ENCODE measurements around the gene VOPP1. TPM values are rescaled to one million over a fixed set of nuclear protein-coding genes. Genes with fewer than 3 reads are reported as not detected.

Gene VOPP1
- total and polyA plus RNA-seq, 9 donors = 28.0 to 52.1 (median 48.6) TPM

- no peaks in the 10 kb centered on the region for H3K9me3 ChIP-seq
- no peak overlapping the region for H3K27ac ChIP-seq
- intact Hi-C loops (cut with DNase I) = no loop called here
- 80 to 85% (median 85%) methylated on average over 6 of the region's 6 CpGs for WGBS, 3 donors
- no peaks in the 10 kb centered on the region for H3K36me3 ChIP-seq
- no peaks in the 10 kb centered on the region for H3K27me3 ChIP-seq
- H3K4me1 ChIP-seq (ENCODE audit: insufficient read depth) = no peaks in the 10 kb centered on the region
- no peak overlapping the region for H3K4me3 ChIP-seq
- DNase-seq = no peak
- TF ChIP-seq POLR2A (IDR thresholded peaks at IDR 0.05) = no peak
- no peak for TF ChIP-seq EP300 (IDR thresholded peaks at IDR 0.05)
- no peak for TF ChIP-seq CTCF (IDR thresholded peaks at IDR 0.05)
These were observed 68.0 kb downstream of the VOPP1 start for GRCh38 chr7:55504093-55504859.

- TF ChIP-seq CTCF (IDR thresholded peaks at IDR 0.05) (no peak), POLR2A (IDR thresholded peaks at IDR 0.05) (no peak), EP300 (IDR thresholded peaks at IDR 0.05) (no peak)
- intact Hi-C loops (cut with DNase I) = no loop called here
- Histone ChIP-seq H3K4me1 (ENCODE audit: insufficient read depth) (no peaks in the 10 kb centered on the region), H3K36me3 (no peaks in the 10 kb centered on the region), H3K9me3 (no peaks in the 10 kb centered on the region), H3K27me3 (no peaks in the 10 kb centered on the region), H3K4me3 (no peak overlapping the region), H3K27ac (no peak overlapping the region)
- WGBS, 3 donors = 75 to 80% (median 76%) methylated on average over 8 of the region's 8 CpGs
- no peak for DNase-seq
These were observed 69.4 kb downstream of the VOPP1 start for GRCh38 chr7:55502858-55503440.

- no peaks in the 10 kb centered on the region for H3K9me3 ChIP-seq
- no peaks in the 10 kb centered on the region for H3K27me3 ChIP-seq
- WGBS, 3 donors = 79 to 84% (median 82%) methylated on average over 13 of the region's 13 CpGs
- H3K4me3 ChIP-seq = no peak overlapping the region
- DNase-seq = no peak
- H3K36me3 ChIP-seq = no peaks in the 10 kb centered on the region
- no peak overlapping the region for H3K27ac ChIP-seq
- no peaks in the 10 kb centered on the region for H3K4me1 ChIP-seq (ENCODE audit: insufficient read depth)
- intact Hi-C loops (cut with DNase I) = no loop called here
- no peak for TF ChIP-seq POLR2A (IDR thresholded peaks at IDR 0.05)
These were observed 70.0 kb downstream of the VOPP1 start for GRCh38 chr7:55502124-55502857.

GRCh38 chr7:55501611-55502010, 70.7 kb downstream of the VOPP1 start:
- WGBS, 3 donors = 46 to 64% (median 58%) methylated on average over 3 of the region's 3 CpGs
- Histone ChIP-seq H3K9me3 (no peaks in the 10 kb centered on the region), H3K4me1 (ENCODE audit: insufficient read depth) (no peaks in the 10 kb centered on the region), H3K36me3 (no peaks in the 10 kb centered on the region), H3K4me3 (no peak overlapping the region), H3K27ac (no peak overlapping the region), H3K27me3 (no peaks in the 10 kb centered on the region)
- TF ChIP-seq POLR2A (IDR thresholded peaks at IDR 0.05) = no peak
- TF ChIP-seq EP300 (IDR thresholded peaks at IDR 0.05) = no peak
- TF ChIP-seq CTCF (IDR thresholded peaks at IDR 0.05) = no peak
- intact Hi-C loops (cut with DNase I) = no loop called here
- no peak for DNase-seq

Data from ovary (tissue), 9 donors.